ENCODE measurements around the gene OR5A2. TPM values are rescaled to one million over a fixed set of nuclear protein-coding genes. Genes with fewer than 3 reads are reported as not detected.
"Not testable (repeated sequence)": the region's sequence is repeated elsewhere in the genome, so short reads cannot be mapped to it uniquely, and the experiment has no call there.

The OR5A2 gene
- total and polyA plus RNA-seq, 5 donors from 2014 or later, result not detected

DNA sequence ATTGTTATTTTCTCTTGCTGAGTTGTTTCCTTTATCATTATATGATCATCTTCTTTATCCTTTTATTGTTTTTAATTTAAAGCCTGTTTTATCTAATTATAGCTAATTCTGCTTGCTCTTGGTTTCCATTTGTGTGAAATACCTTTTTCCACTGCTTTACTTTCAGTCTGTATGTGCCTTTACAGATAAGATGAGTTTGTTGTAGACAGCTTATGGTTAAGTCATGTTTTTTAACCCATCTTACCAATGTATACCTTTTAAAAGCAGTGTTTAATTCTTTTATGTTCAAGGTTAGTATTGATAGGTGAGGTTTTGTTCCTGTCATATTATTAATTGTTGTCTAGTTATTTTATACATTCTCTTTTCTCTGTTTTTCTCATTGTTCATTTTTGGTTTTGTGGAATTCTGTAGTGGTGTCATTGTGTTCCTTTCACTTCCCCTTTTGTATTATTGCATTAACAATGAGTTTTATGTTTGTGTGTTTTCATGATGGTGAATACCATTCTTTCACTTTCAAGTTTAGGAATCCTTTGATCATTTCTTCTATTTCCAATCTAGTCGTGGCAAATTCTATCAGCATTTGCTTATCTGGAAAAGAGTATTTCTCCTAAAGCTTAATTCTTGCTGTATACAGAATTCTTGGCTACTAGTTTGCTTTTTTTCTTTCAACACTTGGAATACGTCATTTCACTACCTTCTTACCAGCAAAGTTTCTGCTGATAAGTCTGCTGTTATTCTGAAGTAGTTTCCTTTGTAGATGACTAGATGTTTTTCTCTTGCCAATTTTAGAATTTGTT, 45.8 kb downstream of the OR5A2 start:
- Histone ChIP-seq H3K27ac (ENCODE audit: insufficient read depth, low read length, poor library complexity, severe bottlenecking) (no peak overlapping the region), H3K4me1 (ENCODE audit: control insufficient read depth, insufficient read depth, low read length, poor library complexity, severe bottlenecking) (no peaks in the 10 kb centered on the region), H3K9me3 (ENCODE audit: control insufficient read depth in 2 of 2, low read length in 2 of 2) (peaks cover 0 to 4% of the 10 kb centered on the region in 2 experiments), H3K36me3 (ENCODE audit: control insufficient read depth, insufficient read depth, low read length) (no peaks in the 10 kb centered on the region), H3K27me3 (ENCODE audit: control insufficient read depth, insufficient read depth, low read length) (no peaks in the 10 kb centered on the region), H3K4me3 (ENCODE audit: low read depth, low read length) (no peak overlapping the region)
- H3K4me1 Mint-ChIP-seq, result no peaks in the 10 kb centered on the region
- H3K36me3 Mint-ChIP-seq, result no peaks in the 10 kb centered on the region
- peaks cover 0 to 16% (median 6%) of the 10 kb centered on the region in 7 donors for H3K9me3 Mint-ChIP-seq
- DNase-seq (no peak), ATAC-seq (ENCODE audit: low read depth in 2 of 2) (no peak)
- no peak overlapping the region for H3K27ac Mint-ChIP-seq
- H3K4me3 Mint-ChIP-seq, result no peak overlapping the region
- no peaks in the 10 kb centered on the region for H3K27me3 Mint-ChIP-seq

DNA sequence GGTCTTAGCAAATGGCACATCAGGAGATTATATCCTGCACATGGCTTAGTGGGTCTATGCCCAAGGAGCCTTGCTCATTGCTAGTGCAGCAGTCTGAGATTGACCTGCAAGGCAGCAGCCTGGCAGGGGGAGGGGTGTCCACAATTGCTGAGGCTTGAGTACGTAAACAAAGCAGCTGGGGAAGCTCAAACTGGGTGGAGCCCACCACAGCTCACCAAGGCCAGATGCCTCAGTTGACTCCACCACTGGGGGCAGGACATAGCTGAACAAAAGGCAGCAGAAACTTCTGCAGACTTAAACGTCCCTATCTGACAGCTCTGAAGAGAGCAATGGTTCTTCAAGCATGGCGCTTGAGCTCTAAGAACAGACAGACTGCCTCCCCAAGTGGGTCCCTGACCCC, 53.9 kb downstream of the OR5A2 start:
- H3K4me1 Mint-ChIP-seq; H3K4me3 ChIP-seq (ENCODE audit: low read depth, low read length); H3K36me3 Mint-ChIP-seq; H3K4me3 Mint-ChIP-seq; DNase-seq; H3K9me3 ChIP-seq (ENCODE audit: control insufficient read depth in 2 of 2, low read length in 2 of 2); H3K36me3 ChIP-seq (ENCODE audit: control insufficient read depth, insufficient read depth, low read length); ATAC-seq (ENCODE audit: low read depth in 2 of 2); H3K27me3 ChIP-seq (ENCODE audit: control insufficient read depth, insufficient read depth, low read length); H3K4me1 ChIP-seq (ENCODE audit: control insufficient read depth, insufficient read depth, low read length, poor library complexity, severe bottlenecking); H3K27ac Mint-ChIP-seq; H3K27me3 Mint-ChIP-seq; H3K27ac ChIP-seq (ENCODE audit: insufficient read depth, low read length, poor library complexity, severe bottlenecking): not testable (repeated sequence)
- peaks cover 0 to 15% (median 3%) of the 10 kb centered on the region in 7 donors for H3K9me3 Mint-ChIP-seq

DNA sequence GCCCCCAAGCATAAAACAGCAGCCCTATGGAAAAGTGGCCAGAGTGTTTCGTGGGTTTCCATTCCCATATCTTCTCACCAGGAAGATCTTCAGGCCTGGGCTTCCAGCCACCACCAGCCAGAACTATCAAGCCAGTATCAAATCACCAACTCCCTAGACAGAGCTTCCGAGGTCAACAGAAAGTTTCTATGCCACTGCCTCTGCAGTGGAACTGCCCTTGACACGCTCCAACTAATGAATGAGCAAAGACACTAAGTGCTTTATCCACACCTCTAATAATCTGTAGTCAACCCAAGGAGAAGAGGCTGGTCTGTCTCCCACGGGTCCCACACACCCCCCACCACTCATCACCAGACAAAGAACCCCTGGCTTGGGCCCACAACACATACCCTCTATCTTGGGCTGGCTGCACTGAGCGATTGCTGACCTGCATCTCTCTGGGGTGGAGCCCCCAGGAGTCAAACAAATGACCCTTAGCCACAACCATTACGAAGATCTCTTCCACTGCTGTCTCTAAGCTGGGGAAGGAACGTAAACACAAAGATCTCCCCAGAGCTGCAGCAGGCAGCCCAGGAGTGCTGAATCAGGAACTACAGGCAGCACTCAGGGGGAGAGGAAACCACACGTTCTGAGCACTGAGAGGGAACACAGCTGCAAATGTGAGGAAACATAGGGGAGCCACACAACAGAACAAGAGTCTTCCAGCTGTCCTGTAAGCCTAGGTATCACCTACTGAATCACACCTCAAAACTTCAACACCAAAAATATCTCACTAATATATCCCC, 57.8 kb downstream of the OR5A2 start:
- H3K27me3 Mint-ChIP-seq, result peaks cover 10% of the 10 kb centered on the region
- Histone ChIP-seq H3K4me3 (ENCODE audit: low read depth, low read length) (no peak overlapping the region), H3K9me3 (ENCODE audit: control insufficient read depth in 2 of 2, low read length in 2 of 2) (peaks cover 0 to 2% of the 10 kb centered on the region in 2 experiments), H3K27me3 (ENCODE audit: control insufficient read depth, insufficient read depth, low read length) (no peaks in the 10 kb centered on the region), H3K36me3 (ENCODE audit: control insufficient read depth, insufficient read depth, low read length) (no peaks in the 10 kb centered on the region), H3K27ac (ENCODE audit: insufficient read depth, low read length, poor library complexity, severe bottlenecking) (no peak overlapping the region), H3K4me1 (ENCODE audit: control insufficient read depth, insufficient read depth, low read length, poor library complexity, severe bottlenecking) (no peaks in the 10 kb centered on the region)
- H3K27ac Mint-ChIP-seq, result no peak overlapping the region
- H3K9me3 Mint-ChIP-seq, result peaks cover 0 to 11% (median 5%) of the 10 kb centered on the region in 7 donors
- no peak for ATAC-seq (ENCODE audit: low read depth in 2 of 2)
- no peaks in the 10 kb centered on the region for H3K4me1 Mint-ChIP-seq
- H3K4me3 Mint-ChIP-seq, result no peak overlapping the region
- no peaks in the 10 kb centered on the region for H3K36me3 Mint-ChIP-seq
- DNase-seq, result no peak

Other genes with a start within 250 kb of the OR5A2 start
- 0.07 TPM for gene MPEG1, start 213.5 kb downstream of the OR5A2 start, total RNA-seq
- gene MPEG1, start 213.5 kb downstream of the OR5A2 start, polyA plus RNA-seq, result 1 to 10 TPM in 1 of 4 donors, under 1 TPM in 2, not detected in 1; 0.17 to 1.8 (median 0.35) TPM
- not detected for gene OR5AN1, start 67.5 kb downstream of the OR5A2 start, total RNA-seq
- gene OR5AN1, start 67.5 kb downstream of the OR5A2 start, polyA plus RNA-seq, result not detected
- not detected for gene OR5A1, start 10.1 kb upstream of the OR5A2 start, total RNA-seq
- gene OR5A1, start 10.1 kb upstream of the OR5A2 start, polyA plus RNA-seq, result not detected
- gene OR4D6, start 30.5 kb upstream of the OR5A2 start, total RNA-seq, result not detected
- not detected for gene OR4D6, start 30.5 kb upstream of the OR5A2 start, polyA plus RNA-seq
- gene OR4D10, start 46.9 kb upstream of the OR5A2 start, total RNA-seq, result not detected
- gene OR4D10, start 46.9 kb upstream of the OR5A2 start, polyA plus RNA-seq, result not detected
- not detected for gene OR4D11, start 77.2 kb upstream of the OR5A2 start, total RNA-seq
- not detected for gene OR4D11, start 77.2 kb upstream of the OR5A2 start, polyA plus RNA-seq
- gene OR4D9, start 85.1 kb upstream of the OR5A2 start, total RNA-seq, result not detected
- not detected for gene OR4D9, start 85.1 kb upstream of the OR5A2 start, polyA plus RNA-seq
- 50.9 TPM for gene OSBP, start 189.4 kb upstream of the OR5A2 start, total RNA-seq
- 10 to 100 TPM; 23.9 to 30.9 (median 27.3) TPM for gene OSBP, start 189.4 kb upstream of the OR5A2 start, polyA plus RNA-seq
- 63.3 TPM for gene PATL1, start 242.6 kb upstream of the OR5A2 start, total RNA-seq
- gene PATL1, start 242.6 kb upstream of the OR5A2 start, polyA plus RNA-seq, result 1 to 10 TPM; 4.6 to 5.8 (median 5.3) TPM